ENCODE data around the gene MYRIP. TPM values are rescaled to one million over a fixed set of nuclear protein-coding genes. Genes with fewer than 3 reads are reported as not detected.

Gene MYRIP
- total and polyA plus RNA-seq, 7 experiments from 2014 or later: not detected

DNA sequence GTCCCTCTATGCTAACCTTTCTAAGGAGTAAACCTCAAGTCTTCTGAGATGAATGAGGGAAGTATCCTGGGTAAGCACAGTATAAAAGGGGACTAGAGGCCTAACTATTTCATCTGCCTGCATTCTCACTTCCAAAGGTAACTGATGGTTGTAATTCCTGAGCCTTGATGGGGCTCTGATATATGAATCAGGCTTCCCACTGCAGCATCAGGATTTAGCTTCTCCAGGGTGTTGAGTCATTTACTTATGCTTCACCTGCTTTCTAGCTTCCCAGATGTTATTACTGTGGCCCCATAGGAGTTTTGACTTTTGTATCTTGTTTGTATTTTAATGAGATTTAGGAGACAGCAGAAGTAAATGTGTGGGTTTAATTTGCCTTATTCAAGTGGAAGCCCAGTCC lies 292.8 kb downstream of the MYRIP start:
- H3K4me3 Mint-ChIP-seq: no peak overlapping the region
- H3K27me3 Mint-ChIP-seq: peaks cover 5 to 20% (median 9%) of the 10 kb centered on the region in 5 donors
- DNase-seq (no peak), ATAC-seq (no peak)
- H3K9me3 Mint-ChIP-seq: peaks cover 0 to 28% (median 7%) of the 10 kb centered on the region in 11 donors
- H3K36me3 Mint-ChIP-seq: no peaks in the 10 kb centered on the region
- intact Hi-C loops (cut with micrococcal nuclease): no loop called here
- CTCF ChIA-PET: no interaction called here
- no peak overlapping the region for H3K27ac ChIP-seq (ENCODE audit: low read depth, low read length)
- no peak overlapping the region for H3K4me3 ChIP-seq (ENCODE audit: low read length)
- H3K9me3 ChIP-seq (ENCODE audit: control insufficient read depth in 2 of 3, low read length in 3 of 3): peaks cover 0 to 4% (median 0%) of the 10 kb centered on the region in 3 experiments
- no peaks in the 10 kb centered on the region for H3K36me3 ChIP-seq (ENCODE audit: control insufficient read depth in 2 of 3, insufficient read depth in 3 of 3, low read length in 3 of 3)
- no peaks in the 10 kb centered on the region for H3K4me1 Mint-ChIP-seq
- H3K27ac Mint-ChIP-seq: no peak overlapping the region
- H3K4me1 ChIP-seq (ENCODE audit: control insufficient read depth in 2 of 2, insufficient read depth in 2 of 2, low read length in 2 of 2): no peaks in the 10 kb centered on the region
- POLR2A ChIA-PET: no interaction called here
- no peaks in the 10 kb centered on the region for H3K27me3 ChIP-seq (ENCODE audit: control insufficient read depth in 2 of 2, insufficient read depth in 2 of 2, low read length in 2 of 2)

- CTCF ChIA-PET: no interaction called here
- Mint-ChIP-seq H3K36me3 (no peaks in the 10 kb centered on the region), H3K27ac (no peak overlapping the region), H3K9me3 (peaks cover 0 to 28% (median 7%) of the 10 kb centered on the region in 11 donors), H3K27me3 (peaks cover 5 to 12% (median 6%) of the 10 kb centered on the region in 5 donors), H3K4me3 (no peak overlapping the region), H3K4me1 (no peaks in the 10 kb centered on the region)
- intact Hi-C loops (cut with micrococcal nuclease): no loop called here
- no peaks in the 10 kb centered on the region for H3K36me3 ChIP-seq (ENCODE audit: control insufficient read depth in 2 of 3, insufficient read depth in 3 of 3, low read length in 3 of 3)
- H3K4me3 ChIP-seq (ENCODE audit: low read length): no peak overlapping the region
- ATAC-seq: no peak
- POLR2A ChIA-PET: no interaction called here
- DNase-seq: no peak
- H3K4me1 ChIP-seq (ENCODE audit: control insufficient read depth in 2 of 2, insufficient read depth in 2 of 2, low read length in 2 of 2): no peaks in the 10 kb centered on the region
- H3K27me3 ChIP-seq (ENCODE audit: control insufficient read depth in 2 of 2, insufficient read depth in 2 of 2, low read length in 2 of 2): no peaks in the 10 kb centered on the region
- peaks cover 0 to 4% (median 0%) of the 10 kb centered on the region in 3 experiments for H3K9me3 ChIP-seq (ENCODE audit: control insufficient read depth in 2 of 3, low read length in 3 of 3)
- no peak overlapping the region for H3K27ac ChIP-seq (ENCODE audit: low read depth, low read length)
These were observed 294.4 kb downstream of the MYRIP start for GRCh38 chr3:40103829-40104228.

GRCh38 chr3:40104441-40104840 lies 295.0 kb downstream of the MYRIP start:
- DNase-seq (no peak), ATAC-seq (no peak)
- POLR2A ChIA-PET: no interaction called here
- Histone ChIP-seq H3K27ac (ENCODE audit: low read depth, low read length) (no peak overlapping the region), H3K36me3 (ENCODE audit: control insufficient read depth in 2 of 3, insufficient read depth in 3 of 3, low read length in 3 of 3) (no peaks in the 10 kb centered on the region), H3K4me1 (ENCODE audit: control insufficient read depth in 2 of 2, insufficient read depth in 2 of 2, low read length in 2 of 2) (no peaks in the 10 kb centered on the region), H3K27me3 (ENCODE audit: control insufficient read depth in 2 of 2, insufficient read depth in 2 of 2, low read length in 2 of 2) (no peaks in the 10 kb centered on the region), H3K9me3 (ENCODE audit: control insufficient read depth in 2 of 3, low read length in 3 of 3) (peaks cover 0 to 4% (median 0%) of the 10 kb centered on the region in 3 experiments), H3K4me3 (ENCODE audit: low read length) (no peak overlapping the region)
- Mint-ChIP-seq H3K27me3 (peaks cover 5 to 11% (median 6%) of the 10 kb centered on the region in 5 donors), H3K4me3 (no peak overlapping the region), H3K27ac (no peak overlapping the region), H3K9me3 (peaks cover 0 to 27% (median 7%) of the 10 kb centered on the region in 11 donors), H3K36me3 (no peaks in the 10 kb centered on the region), H3K4me1 (no peaks in the 10 kb centered on the region)
- CTCF ChIA-PET: no interaction called here
- intact Hi-C loops (cut with micrococcal nuclease): no loop called here

- Mint-ChIP-seq H3K4me1 (no peaks in the 10 kb centered on the region), H3K27ac (no peak overlapping the region), H3K4me3 (no peak overlapping the region), H3K36me3 (no peaks in the 10 kb centered on the region), H3K9me3 (no peaks in the 10 kb centered on the region), H3K27me3 (peaks cover 0 to 9% (median 4%) of the 10 kb centered on the region in 5 donors)
- no peaks in the 10 kb centered on the region for H3K4me1 ChIP-seq (ENCODE audit: control insufficient read depth in 2 of 2, insufficient read depth in 2 of 2, low read length in 2 of 2)
- ATAC-seq (no peak), DNase-seq (no peak)
- no peak overlapping the region for H3K4me3 ChIP-seq (ENCODE audit: low read length)
- no peaks in the 10 kb centered on the region for H3K27me3 ChIP-seq (ENCODE audit: control insufficient read depth in 2 of 2, insufficient read depth in 2 of 2, low read length in 2 of 2)
- ChIA-PET CTCF (no interaction called here), POLR2A (no interaction called here)
- H3K27ac ChIP-seq (ENCODE audit: low read depth, low read length): no peak overlapping the region
- H3K36me3 ChIP-seq (ENCODE audit: control insufficient read depth in 2 of 3, insufficient read depth in 3 of 3, low read length in 3 of 3): no peaks in the 10 kb centered on the region
- H3K9me3 ChIP-seq (ENCODE audit: control insufficient read depth in 2 of 3, low read length in 3 of 3): no peaks in the 10 kb centered on the region
- intact Hi-C loops (cut with micrococcal nuclease): no loop called here
These were observed 299.2 kb downstream of the MYRIP start for GRCh38 chr3:40108643-40109042.

DNA sequence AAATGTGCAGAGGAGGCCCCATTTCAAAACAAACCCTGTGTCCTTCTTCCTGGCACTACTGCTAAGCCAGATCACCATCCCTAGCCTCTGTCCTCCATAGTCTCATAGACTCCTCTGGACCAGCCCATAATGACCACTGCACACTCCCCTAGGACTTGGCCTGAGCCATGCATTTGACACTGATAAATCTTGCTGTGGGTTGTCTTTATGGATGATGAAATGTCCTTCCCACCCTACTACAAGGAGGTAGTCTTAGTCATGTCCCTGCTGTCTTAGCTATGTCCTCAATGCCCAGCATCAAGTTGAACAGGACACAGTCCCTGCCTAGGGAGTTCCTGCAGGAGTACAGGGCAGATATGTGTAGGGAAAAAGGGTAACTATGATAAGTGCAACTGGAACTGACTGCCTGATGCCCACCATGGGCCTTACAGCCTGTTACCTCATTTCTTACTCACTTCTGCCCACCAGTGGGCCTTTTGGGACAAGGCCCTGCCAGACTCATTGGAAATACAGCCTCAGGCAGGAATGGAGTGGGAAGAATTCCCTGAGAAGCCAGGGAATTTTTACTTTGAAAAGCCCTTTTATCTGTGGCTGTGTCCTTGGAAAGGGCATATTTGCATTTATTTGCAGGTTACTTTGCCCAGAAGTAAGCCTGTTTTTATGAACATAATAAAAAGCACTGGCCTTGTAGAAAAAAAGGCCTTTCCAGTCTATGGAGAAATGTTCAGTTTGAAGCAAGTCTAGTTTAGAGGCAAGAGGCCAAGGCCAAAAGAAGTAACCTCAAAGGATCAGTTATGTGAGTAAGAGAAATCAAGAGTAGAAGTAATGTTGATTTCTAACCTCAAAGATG lies 300.5 kb downstream of the MYRIP start:
- Mint-ChIP-seq H3K4me3 (no peak overlapping the region), H3K27ac (no peak overlapping the region), H3K36me3 (no peaks in the 10 kb centered on the region), H3K27me3 (peaks cover 0 to 8% (median 4%) of the 10 kb centered on the region in 5 donors), H3K4me1 (no peaks in the 10 kb centered on the region), H3K9me3 (no peaks in the 10 kb centered on the region)
- ATAC-seq (no peak), DNase-seq (no peak)
- H3K9me3 ChIP-seq (ENCODE audit: control insufficient read depth in 2 of 3, low read length in 3 of 3): no peaks in the 10 kb centered on the region
- H3K36me3 ChIP-seq (ENCODE audit: control insufficient read depth in 2 of 3, insufficient read depth in 3 of 3, low read length in 3 of 3): no peaks in the 10 kb centered on the region
- intact Hi-C loops (cut with micrococcal nuclease): no loop called here
- H3K4me3 ChIP-seq (ENCODE audit: low read length): no peak overlapping the region
- ChIA-PET CTCF (no interaction called here), POLR2A (no interaction called here)
- H3K4me1 ChIP-seq (ENCODE audit: control insufficient read depth in 2 of 2, insufficient read depth in 2 of 2, low read length in 2 of 2): no peaks in the 10 kb centered on the region
- H3K27ac ChIP-seq (ENCODE audit: low read depth, low read length): no peak overlapping the region
- no peaks in the 10 kb centered on the region for H3K27me3 ChIP-seq (ENCODE audit: control insufficient read depth in 2 of 2, insufficient read depth in 2 of 2, low read length in 2 of 2)

DNA sequence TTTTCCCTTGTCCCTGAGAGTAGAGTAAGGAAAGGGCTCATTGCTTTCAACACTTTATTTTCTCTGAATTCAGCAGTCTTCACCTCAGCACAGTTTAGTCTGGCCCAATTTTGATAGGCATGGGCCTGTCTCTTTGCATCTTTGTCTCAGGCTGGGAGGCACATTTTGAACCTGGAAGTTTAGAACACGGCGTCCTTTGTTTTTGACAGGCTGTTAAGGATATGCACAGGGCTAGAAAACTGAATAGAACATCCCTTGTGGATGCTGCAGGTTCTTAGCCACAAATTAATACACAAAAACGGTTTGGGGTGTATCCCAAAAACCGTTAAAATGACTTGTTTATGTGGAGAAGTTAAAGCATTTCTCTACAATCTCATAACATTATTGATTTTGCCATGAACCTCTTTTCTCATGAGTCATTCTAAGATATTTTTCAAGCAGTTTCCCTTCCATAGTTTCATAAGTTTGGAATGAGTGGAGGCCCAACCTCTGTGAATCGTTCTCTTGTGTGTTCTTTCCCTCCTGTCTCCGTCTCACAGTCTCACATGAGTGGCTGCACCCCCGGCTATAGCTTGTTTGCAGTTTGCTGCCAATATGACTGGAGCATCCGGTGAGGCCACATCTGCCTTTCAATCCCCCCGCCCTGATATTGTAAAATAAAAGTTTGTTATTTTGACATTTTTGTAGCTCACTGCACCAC lies 307.2 kb downstream of the MYRIP start:
- Mint-ChIP-seq H3K27ac (no peak overlapping the region), H3K9me3 (no peaks in the 10 kb centered on the region), H3K36me3 (no peaks in the 10 kb centered on the region), H3K27me3 (peaks cover 0 to 13% (median 7%) of the 10 kb centered on the region in 5 donors), H3K4me1 (no peaks in the 10 kb centered on the region), H3K4me3 (no peak overlapping the region)
- intact Hi-C loops (cut with micrococcal nuclease): no loop called here
- no peak for DNase-seq
- no peak overlapping the region for H3K4me3 ChIP-seq (ENCODE audit: low read length)
- CTCF ChIA-PET: no interaction called here
- H3K27me3 ChIP-seq (ENCODE audit: control insufficient read depth in 2 of 2, insufficient read depth in 2 of 2, low read length in 2 of 2): no peaks in the 10 kb centered on the region
- H3K36me3 ChIP-seq (ENCODE audit: control insufficient read depth in 2 of 3, insufficient read depth in 3 of 3, low read length in 3 of 3): no peaks in the 10 kb centered on the region
- H3K9me3 ChIP-seq (ENCODE audit: control insufficient read depth in 2 of 3, low read length in 3 of 3): no peaks in the 10 kb centered on the region
- no peaks in the 10 kb centered on the region for H3K4me1 ChIP-seq (ENCODE audit: control insufficient read depth in 2 of 2, insufficient read depth in 2 of 2, low read length in 2 of 2)
- POLR2A ChIA-PET: no interaction called here
- no peak overlapping the region for H3K27ac ChIP-seq (ENCODE audit: low read depth, low read length)
- no peak for ATAC-seq

GRCh38 chr3:40118091-40118490 lies 308.7 kb downstream of the MYRIP start:
- Histone ChIP-seq H3K4me3 (ENCODE audit: low read length) (no peak overlapping the region), H3K27me3 (ENCODE audit: control insufficient read depth in 2 of 2, insufficient read depth in 2 of 2, low read length in 2 of 2) (no peaks in the 10 kb centered on the region), H3K9me3 (ENCODE audit: control insufficient read depth in 2 of 3, low read length in 3 of 3) (no peaks in the 10 kb centered on the region), H3K4me1 (ENCODE audit: control insufficient read depth in 2 of 2, insufficient read depth in 2 of 2, low read length in 2 of 2) (no peaks in the 10 kb centered on the region), H3K36me3 (ENCODE audit: control insufficient read depth in 2 of 3, insufficient read depth in 3 of 3, low read length in 3 of 3) (no peaks in the 10 kb centered on the region), H3K27ac (ENCODE audit: low read depth, low read length) (no peak overlapping the region)
- no peak for ATAC-seq
- Mint-ChIP-seq H3K27me3 (peaks cover 0 to 13% (median 5%) of the 10 kb centered on the region in 5 donors), H3K4me3 (no peak overlapping the region), H3K27ac (no peak overlapping the region), H3K4me1 (no peaks in the 10 kb centered on the region), H3K9me3 (no peaks in the 10 kb centered on the region), H3K36me3 (no peaks in the 10 kb centered on the region)
- CTCF ChIA-PET: no interaction called here
- POLR2A ChIA-PET: no interaction called here
- no peak for DNase-seq
- intact Hi-C loops (cut with micrococcal nuclease): no loop called here
